ENCODE data around the gene WNT10A. TPM values are rescaled to one million over a fixed set of nuclear protein-coding genes. Genes with fewer than 3 reads are reported as not detected.
A peak's percentile ranks its signal among the peaks of the same experiment; 100 is the strongest.

The WNT10A gene
- polyA plus RNA-seq, 1 of the 3 experiments (the other 2 are of a cell fraction): 0.02 TPM

DNA sequence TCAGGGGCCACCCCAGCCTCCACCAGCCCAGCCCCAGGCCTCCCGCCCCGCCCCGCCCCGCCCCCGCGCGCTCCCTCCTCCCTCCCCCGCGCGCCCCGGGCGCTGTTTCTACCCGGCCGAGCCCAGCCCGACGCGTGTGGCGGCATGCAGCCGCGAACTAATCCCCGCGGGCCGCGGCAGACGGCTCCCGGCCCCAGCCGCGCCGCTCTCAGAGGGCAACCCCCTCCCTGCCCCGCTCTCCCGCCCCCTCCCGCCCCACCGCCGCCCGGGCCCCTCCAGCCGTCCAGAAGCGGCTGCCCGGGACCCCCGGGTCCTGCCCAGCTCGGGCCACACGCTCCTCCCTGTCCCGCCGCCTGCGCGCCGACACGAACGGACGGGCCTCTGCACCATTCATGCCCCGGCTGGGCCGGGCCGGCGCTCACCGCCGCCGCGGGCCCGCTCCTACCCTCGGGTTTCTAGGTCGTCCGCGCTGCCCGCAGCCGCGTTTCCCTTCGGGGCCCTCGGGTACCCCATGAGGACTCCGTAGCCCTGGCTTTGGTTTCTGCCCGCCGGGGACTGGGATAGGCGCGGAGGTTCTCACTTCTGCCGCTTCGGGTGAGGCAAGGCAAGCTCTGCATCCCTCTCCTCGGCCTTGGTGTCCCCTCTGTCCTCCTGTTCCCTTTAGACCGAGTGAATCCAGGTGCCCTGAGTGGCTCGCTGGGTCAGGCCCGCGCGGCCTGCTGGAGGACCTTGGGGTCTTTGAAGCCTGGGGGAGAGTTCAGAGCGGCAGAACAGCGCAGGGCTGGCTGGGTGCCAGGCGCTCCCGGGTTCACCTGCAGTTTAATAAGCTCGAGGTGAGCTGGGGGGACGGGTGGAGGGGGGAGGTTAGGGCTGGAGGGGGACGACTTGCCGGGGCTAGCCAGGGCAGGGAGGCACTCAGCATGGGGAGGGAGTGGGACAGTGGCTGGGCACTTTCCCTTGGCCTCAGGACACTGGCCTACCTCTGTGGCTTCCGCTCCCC is 3.1 kb downstream of the WNT10A start:
- DNase-seq: peak; percentile 58
- H3K4me2 ChIP-seq: no peak overlapping the region
- H4K20me1 ChIP-seq (ENCODE audit: insufficient read depth): no peaks in the 10 kb centered on the region
- CTCF ChIA-PET: interaction anchor here (0.6 to 22.5 kb wide), 6 partner anchors 5 to 315 kb away, joined by 3 to 795 read pairs (median 6); partner anchors contain the start of genes WNT10A and WNT6
- H3K9me2 ChIP-seq: no peaks in the 10 kb centered on the region
- TF ChIP-seq, protein P1, sequence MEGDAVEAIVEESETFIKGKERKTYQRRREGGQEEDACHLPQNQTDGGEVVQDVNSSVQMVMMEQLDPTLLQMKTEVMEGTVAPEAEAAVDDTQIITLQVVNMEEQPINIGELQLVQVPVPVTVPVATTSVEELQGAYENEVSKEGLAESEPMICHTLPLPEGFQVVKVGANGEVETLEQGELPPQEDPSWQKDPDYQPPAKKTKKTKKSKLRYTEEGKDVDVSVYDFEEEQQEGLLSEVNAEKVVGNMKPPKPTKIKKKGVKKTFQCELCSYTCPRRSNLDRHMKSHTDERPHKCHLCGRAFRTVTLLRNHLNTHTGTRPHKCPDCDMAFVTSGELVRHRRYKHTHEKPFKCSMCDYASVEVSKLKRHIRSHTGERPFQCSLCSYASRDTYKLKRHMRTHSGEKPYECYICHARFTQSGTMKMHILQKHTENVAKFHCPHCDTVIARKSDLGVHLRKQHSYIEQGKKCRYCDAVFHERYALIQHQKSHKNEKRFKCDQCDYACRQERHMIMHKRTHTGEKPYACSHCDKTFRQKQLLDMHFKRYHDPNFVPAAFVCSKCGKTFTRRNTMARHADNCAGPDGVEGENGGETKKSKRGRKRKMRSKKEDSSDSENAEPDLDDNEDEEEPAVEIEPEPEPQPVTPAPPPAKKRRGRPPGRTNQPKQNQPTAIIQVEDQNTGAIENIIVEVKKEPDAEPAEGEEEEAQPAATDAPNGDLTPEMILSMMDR (IDR thresholded peaks at IDR 0.05): no peak
- TF ChIP-seq EZH2phosphoT487 (IDR thresholded peaks at IDR 0.05; ENCODE audit: borderline replicate concordance, low read depth) (no peak), ELF1 (IDR thresholded peaks at IDR 0.05) (no peak)
- H3K36me3 ChIP-seq (replicated peaks in 1 of 2; ENCODE audit: control insufficient read depth in 1 of 2, insufficient read depth in 2 of 2, low read length in 1 of 2): no peaks in the 10 kb centered on the region
- no peaks in the 10 kb centered on the region for H3F3A ChIP-seq (replicated peaks; ENCODE audit: insufficient read depth)
- H3K27me3 ChIP-seq (ENCODE audit: insufficient read depth): peaks cover 41% of the 10 kb centered on the region
- H3K9ac ChIP-seq: no peak overlapping the region
- POLR2A ChIA-PET: interaction anchor here (1.0 kb wide), 1 partner anchor 79 kb away, joined by 4 read pairs; no protein-coding TSS in a partner anchor
- H3K79me2 ChIP-seq (ENCODE audit: insufficient read depth): no peaks in the 10 kb centered on the region
- no peak overlapping the region for H2AFZ ChIP-seq (ENCODE audit: low read depth)
- no peak overlapping the region for H3K27ac ChIP-seq (ENCODE audit: low read depth in 2 of 2, low read length in 1 of 2)
- WGBS (ENCODE audit: low lambda C conversion rate): 67% methylated on average over 69 of the region's 89 CpGs
- no peak overlapping the region for H3K4me3 ChIP-seq (ENCODE audit: low read depth in 2 of 2, low read length in 1 of 2)
- no peaks in the 10 kb centered on the region for H3K9me3 ChIP-seq
- H3K4me1 ChIP-seq (ENCODE audit: control insufficient read depth in 1 of 2, insufficient read depth in 2 of 2, low read depth in 1 of 2, low read length in 1 of 2): peaks cover 0 to 48% of the 10 kb centered on the region in 2 experiments; a peak in 2 of 4 replicates

GRCh38 chr2:218884519-218884918 is 3.9 kb downstream of the WNT10A start:
- DNase-seq: no peak
- Histone ChIP-seq H4K20me1 (ENCODE audit: insufficient read depth) (no peaks in the 10 kb centered on the region), H3K4me3 (ENCODE audit: low read depth in 2 of 2, low read length in 1 of 2) (no peak overlapping the region), H3F3A (replicated peaks; ENCODE audit: insufficient read depth) (no peaks in the 10 kb centered on the region), H3K4me2 (no peak overlapping the region), H3K36me3 (replicated peaks in 1 of 2; ENCODE audit: control insufficient read depth in 1 of 2, insufficient read depth in 2 of 2, low read length in 1 of 2) (no peaks in the 10 kb centered on the region), H3K9ac (no peak overlapping the region), H3K79me2 (ENCODE audit: insufficient read depth) (no peaks in the 10 kb centered on the region), H3K9me3 (no peaks in the 10 kb centered on the region), H3K27me3 (ENCODE audit: insufficient read depth) (peaks cover 36% of the 10 kb centered on the region), H3K27ac (ENCODE audit: low read depth in 2 of 2, low read length in 1 of 2) (no peak overlapping the region), H3K4me1 (ENCODE audit: control insufficient read depth in 1 of 2, insufficient read depth in 2 of 2, low read depth in 1 of 2, low read length in 1 of 2) (peaks cover 0 to 41% of the 10 kb centered on the region in 2 experiments; a peak in 1 of 4 replicates), H3K9me2 (no peaks in the 10 kb centered on the region), H2AFZ (ENCODE audit: low read depth) (no peak overlapping the region)
- POLR2A ChIA-PET: no interaction called here
- WGBS (ENCODE audit: low lambda C conversion rate): 42% methylated on average over 2 of the region's 2 CpGs
- CTCF ChIA-PET: interaction anchor here (0.5 to 22.5 kb wide), 7 partner anchors 6 to 91 kb away, joined by 3 to 795 read pairs (median 4); partner anchors contain the start of genes WNT10A and WNT6
- TF ChIP-seq GABPA (IDR thresholded peaks at IDR 0.05; ENCODE audit: low read depth) (no peak), RAD21 (IDR thresholded peaks at IDR 0.05; ENCODE audit: low read length) (no peak), RFX5 (IDR thresholded peaks at IDR 0.05; ENCODE audit: low read length) (no peak), POLR2AphosphoS5 (IDR thresholded peaks at IDR 0.05; ENCODE audit: low read depth, low read length) (no peak), ELF1 (IDR thresholded peaks at IDR 0.05) (no peak), RXRA (IDR thresholded peaks at IDR 0.05; ENCODE audit: borderline replicate concordance, low read depth) (no peak), TEAD4 (IDR thresholded peaks at IDR 0.05; ENCODE audit: borderline replicate concordance, insufficient read depth) (no peak), MEF2A (IDR thresholded peaks at IDR 0.05; ENCODE audit: borderline replicate concordance, low read depth) (no peak), TAF1 (IDR thresholded peaks at IDR 0.05; ENCODE audit: borderline replicate concordance, low read depth, low read length) (no peak), FOXM1 (IDR thresholded peaks at IDR 0.05; ENCODE audit: low read depth) (no peak), GATA2 (CRISPR knock-in tag; IDR thresholded peaks at IDR 0.05) (no peak), SMC3 (IDR thresholded peaks at IDR 0.05; ENCODE audit: low read depth, low read length) (no peak), JUND (IDR thresholded peaks at IDR 0.05) (no peak), NFIC (IDR thresholded peaks at IDR 0.05; ENCODE audit: borderline replicate concordance) (no peak), CHD2 (IDR thresholded peaks at IDR 0.05; ENCODE audit: low read length, partially characterized antibody) (no peak)
- TF ChIP-seq, protein P2, sequence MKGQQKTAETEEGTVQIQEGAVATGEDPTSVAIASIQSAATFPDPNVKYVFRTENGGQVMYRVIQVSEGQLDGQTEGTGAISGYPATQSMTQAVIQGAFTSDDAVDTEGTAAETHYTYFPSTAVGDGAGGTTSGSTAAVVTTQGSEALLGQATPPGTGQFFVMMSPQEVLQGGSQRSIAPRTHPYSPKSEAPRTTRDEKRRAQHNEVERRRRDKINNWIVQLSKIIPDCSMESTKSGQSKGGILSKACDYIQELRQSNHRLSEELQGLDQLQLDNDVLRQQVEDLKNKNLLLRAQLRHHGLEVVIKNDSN (IDR thresholded peaks at IDR 0.05; ENCODE audit: borderline replicate concordance, low read depth): no peak
- TF ChIP-seq, protein P3, sequence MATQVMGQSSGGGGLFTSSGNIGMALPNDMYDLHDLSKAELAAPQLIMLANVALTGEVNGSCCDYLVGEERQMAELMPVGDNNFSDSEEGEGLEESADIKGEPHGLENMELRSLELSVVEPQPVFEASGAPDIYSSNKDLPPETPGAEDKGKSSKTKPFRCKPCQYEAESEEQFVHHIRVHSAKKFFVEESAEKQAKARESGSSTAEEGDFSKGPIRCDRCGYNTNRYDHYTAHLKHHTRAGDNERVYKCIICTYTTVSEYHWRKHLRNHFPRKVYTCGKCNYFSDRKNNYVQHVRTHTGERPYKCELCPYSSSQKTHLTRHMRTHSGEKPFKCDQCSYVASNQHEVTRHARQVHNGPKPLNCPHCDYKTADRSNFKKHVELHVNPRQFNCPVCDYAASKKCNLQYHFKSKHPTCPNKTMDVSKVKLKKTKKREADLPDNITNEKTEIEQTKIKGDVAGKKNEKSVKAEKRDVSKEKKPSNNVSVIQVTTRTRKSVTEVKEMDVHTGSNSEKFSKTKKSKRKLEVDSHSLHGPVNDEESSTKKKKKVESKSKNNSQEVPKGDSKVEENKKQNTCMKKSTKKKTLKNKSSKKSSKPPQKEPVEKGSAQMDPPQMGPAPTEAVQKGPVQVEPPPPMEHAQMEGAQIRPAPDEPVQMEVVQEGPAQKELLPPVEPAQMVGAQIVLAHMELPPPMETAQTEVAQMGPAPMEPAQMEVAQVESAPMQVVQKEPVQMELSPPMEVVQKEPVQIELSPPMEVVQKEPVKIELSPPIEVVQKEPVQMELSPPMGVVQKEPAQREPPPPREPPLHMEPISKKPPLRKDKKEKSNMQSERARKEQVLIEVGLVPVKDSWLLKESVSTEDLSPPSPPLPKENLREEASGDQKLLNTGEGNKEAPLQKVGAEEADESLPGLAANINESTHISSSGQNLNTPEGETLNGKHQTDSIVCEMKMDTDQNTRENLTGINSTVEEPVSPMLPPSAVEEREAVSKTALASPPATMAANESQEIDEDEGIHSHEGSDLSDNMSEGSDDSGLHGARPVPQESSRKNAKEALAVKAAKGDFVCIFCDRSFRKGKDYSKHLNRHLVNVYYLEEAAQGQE (IDR thresholded peaks at IDR 0.05; ENCODE audit: low read depth, low read length): no peak
- TF ChIP-seq, protein P4, sequence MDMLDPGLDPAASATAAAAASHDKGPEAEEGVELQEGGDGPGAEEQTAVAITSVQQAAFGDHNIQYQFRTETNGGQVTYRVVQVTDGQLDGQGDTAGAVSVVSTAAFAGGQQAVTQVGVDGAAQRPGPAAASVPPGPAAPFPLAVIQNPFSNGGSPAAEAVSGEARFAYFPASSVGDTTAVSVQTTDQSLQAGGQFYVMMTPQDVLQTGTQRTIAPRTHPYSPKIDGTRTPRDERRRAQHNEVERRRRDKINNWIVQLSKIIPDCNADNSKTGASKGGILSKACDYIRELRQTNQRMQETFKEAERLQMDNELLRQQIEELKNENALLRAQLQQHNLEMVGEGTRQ (IDR thresholded peaks at IDR 0.05; ENCODE audit: borderline replicate concordance, low read depth, low read length): no peak

Measured in SK-N-SH (cell line).